HG03095 (cell line): ENCODE data around the gene KLHDC1.
"Not testable (repeated sequence)": the region's sequence is repeated elsewhere in the genome, so short reads cannot be mapped to it uniquely, and the experiment has no call there.

ENCODE experiments used
- ATAC-seq: cut with Tn5 transposase; IDR thresholded peaks from one replicate; pipeline ENCODE4 v1.9.1; 2021; ENCODE audit warnings: moderate library complexity; ENCODE audit not compliant: unreplicated experiment

Gene KLHDC1

GRCh38 chr14:49721733-49722435, 29.0 kb downstream of the KLHDC1 start:
- ATAC-seq: not testable (repeated sequence)

GRCh38 chr14:49727171-49727570, 34.3 kb downstream of the KLHDC1 start:
- no peak for ATAC-seq

- no peak for ATAC-seq
Observed at GRCh38 chr14:49732896-49733295, 40.0 kb downstream of the KLHDC1 start.

- ATAC-seq: no peak
Observed at GRCh38 chr14:49733836-49734235, 40.9 kb downstream of the KLHDC1 start.

GRCh38 chr14:49735669-49736068, 42.7 kb downstream of the KLHDC1 start:
- not testable (repeated sequence) for ATAC-seq

- ATAC-seq: no peak
Observed at GRCh38 chr14:49745191-49745590, 52.3 kb downstream of the KLHDC1 start.

- ATAC-seq: not testable (repeated sequence)
Observed at GRCh38 chr14:49746476-49746875, 53.6 kb downstream of the KLHDC1 start.

GRCh38 chr14:49754570-49755097, 61.7 kb downstream of the KLHDC1 start:
- ATAC-seq: no peak

GRCh38 chr14:49755378-49755777, 62.5 kb downstream of the KLHDC1 start:
- ATAC-seq: no peak

- no peak for ATAC-seq
Observed at GRCh38 chr14:49761839-49762551, 69.1 kb downstream of the KLHDC1 start.

- ATAC-seq: no peak
Observed at GRCh38 chr14:49766839-49767238, 73.9 kb downstream of the KLHDC1 start.

- no peak for ATAC-seq
Observed at GRCh38 chr14:49767270-49767570, 74.3 kb downstream of the KLHDC1 start.

- peak; percentile 93 for ATAC-seq
Observed at GRCh38 chr14:49767571-49768300, 74.8 kb downstream of the KLHDC1 start, which contains the start of gene KLHDC2. Gene KLHDC2 (plus strand): TSS chr14:49768153. CDS start chr14:49768469, 316 bp downstream.

GRCh38 chr14:49768301-49769121, 75.6 kb downstream of the KLHDC1 start:
- peak; percentile 29 for ATAC-seq

GRCh38 chr14:49769171-49769570, 76.3 kb downstream of the KLHDC1 start:
- ATAC-seq: no peak

GRCh38 chr14:49769581-49770211, 76.8 kb downstream of the KLHDC1 start:
- no peak for ATAC-seq

- no peak for ATAC-seq
Observed at GRCh38 chr14:49770212-49770817, 77.4 kb downstream of the KLHDC1 start.

- ATAC-seq: not testable (repeated sequence)
Observed at GRCh38 chr14:49771691-49772090, 78.8 kb downstream of the KLHDC1 start.

- no peak for ATAC-seq
Observed at GRCh38 chr14:49774106-49774505, 81.2 kb downstream of the KLHDC1 start.

- no peak for ATAC-seq
Observed at GRCh38 chr14:49778421-49778820, 85.5 kb downstream of the KLHDC1 start.
